Upper lobe of right lung (tissue), 1 donor: Measurements from ENCODE around the gene PCBD2. TPM values are rescaled to one million over a fixed set of nuclear protein-coding genes. Genes with fewer than 3 reads are reported as not detected.
"Not testable (repeated sequence)": the region's sequence is repeated elsewhere in the genome, so short reads cannot be mapped to it uniquely, and the experiment has no call there.

Experiments
- ATAC-seq: fragments of 200-7000 bp; cut with Tn5 transposase; one replicate; pipeline ENCODE4 v1.9.1; 2020; ENCODE audit warnings: mild to moderate bottlenecking, moderate library complexity
- DNase-seq: peaks from one replicate; pipeline ENCODE4 v3.0.0-alpha.2; 2020
- H3K27ac ChIP-seq: fragments of 200-600 bp; one replicate; pipeline ENCODE4 v1.8.0; 2022
- H3K27me3 ChIP-seq: fragments of 200-600 bp; one replicate; pipeline ENCODE4 v1.8.0; 2022; ENCODE audit warnings: mild to moderate bottlenecking
- H3K36me3 ChIP-seq: fragments of 200-600 bp; one replicate; pipeline ENCODE4 v1.8.0; 2022
- H3K4me1 ChIP-seq: fragments of 200-600 bp; one replicate; pipeline ENCODE4 v1.8.0; 2022
- H3K4me3 ChIP-seq: fragments of 200-600 bp; one replicate; pipeline ENCODE4 v1.8.0; 2022; ENCODE audit warnings: mild to moderate bottlenecking
- H3K9me3 ChIP-seq: fragments of 200-600 bp; one replicate; pipeline ENCODE4 v1.8.0; 2022
- intact Hi-C: fragments of 100-400 bp; cut with DNase I; formaldehyde crosslinking; loops from one replicate; pipeline ENCODE4 v1.11.0; 2022
- total RNA-seq: library from RNA; stranded (reverse); fragmentation: NEBNext Ultra II Directional; extraction: Animal tissue kit (Norgen Biotek cat#: 25700); gene quantifications from one replicate; pipeline ENCODE4 v1.2.1, GENCODE V29; 2021
- TF ChIP-seq, protein P1 (sequence below): fragments of 200-600 bp; IDR thresholded peaks from one replicate; pipeline ENCODE4 v1.8.0; 2022; ENCODE audit warnings: antibody characterized with exemption
- donor health status: DM: no; HTN: yes; CAD: no; lungs with severe emphysema.

Gene PCBD2
- total RNA-seq, 1 donor from 2014 or later: 11.2 TPM

DNA sequence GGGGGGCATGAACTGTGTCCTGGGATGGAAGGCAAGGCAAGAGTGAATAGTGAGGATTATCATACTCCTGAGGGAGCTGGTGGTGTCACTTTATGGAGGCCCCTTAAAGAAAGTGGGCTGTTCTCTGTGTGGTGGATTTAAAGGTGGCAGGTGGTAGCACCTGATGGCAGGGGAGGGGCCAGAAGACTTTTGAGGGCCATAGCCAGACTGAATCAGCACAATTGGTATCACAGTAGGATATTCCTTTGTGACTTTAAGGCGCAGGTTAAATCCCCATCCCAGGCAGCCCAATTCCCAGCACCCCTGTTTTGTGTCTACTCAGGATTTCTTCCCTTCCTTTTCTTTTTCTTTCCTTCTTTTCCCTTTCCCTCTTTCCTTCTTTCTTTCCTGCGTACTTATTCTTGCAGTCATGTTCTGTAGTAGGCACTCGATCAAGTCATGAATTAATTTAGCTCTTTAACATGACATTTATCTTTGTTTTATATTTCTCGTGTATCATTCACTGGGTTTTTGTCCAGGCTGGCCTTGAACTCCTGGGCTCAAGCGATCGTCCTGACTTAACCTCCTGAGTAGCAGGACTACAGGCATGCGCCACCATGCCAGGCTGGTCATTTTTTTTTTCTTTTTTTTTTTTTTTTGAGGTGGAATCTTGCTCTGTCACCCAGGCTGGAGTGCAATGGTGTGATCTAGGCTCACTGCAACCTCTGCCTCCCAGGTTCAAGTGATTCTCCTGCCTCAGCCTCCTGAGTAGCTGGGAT lies 11.0 kb upstream of the PCBD2 start:
- Histone ChIP-seq H3K4me3 (no peak overlapping the region), H3K36me3 (peaks cover 58% of the 10 kb centered on the region), H3K4me1 (no peaks in the 10 kb centered on the region), H3K27me3 (no peaks in the 10 kb centered on the region), H3K9me3 (no peaks in the 10 kb centered on the region), H3K27ac (no peak overlapping the region)
- no peak for DNase-seq
- TF ChIP-seq, protein P1, sequence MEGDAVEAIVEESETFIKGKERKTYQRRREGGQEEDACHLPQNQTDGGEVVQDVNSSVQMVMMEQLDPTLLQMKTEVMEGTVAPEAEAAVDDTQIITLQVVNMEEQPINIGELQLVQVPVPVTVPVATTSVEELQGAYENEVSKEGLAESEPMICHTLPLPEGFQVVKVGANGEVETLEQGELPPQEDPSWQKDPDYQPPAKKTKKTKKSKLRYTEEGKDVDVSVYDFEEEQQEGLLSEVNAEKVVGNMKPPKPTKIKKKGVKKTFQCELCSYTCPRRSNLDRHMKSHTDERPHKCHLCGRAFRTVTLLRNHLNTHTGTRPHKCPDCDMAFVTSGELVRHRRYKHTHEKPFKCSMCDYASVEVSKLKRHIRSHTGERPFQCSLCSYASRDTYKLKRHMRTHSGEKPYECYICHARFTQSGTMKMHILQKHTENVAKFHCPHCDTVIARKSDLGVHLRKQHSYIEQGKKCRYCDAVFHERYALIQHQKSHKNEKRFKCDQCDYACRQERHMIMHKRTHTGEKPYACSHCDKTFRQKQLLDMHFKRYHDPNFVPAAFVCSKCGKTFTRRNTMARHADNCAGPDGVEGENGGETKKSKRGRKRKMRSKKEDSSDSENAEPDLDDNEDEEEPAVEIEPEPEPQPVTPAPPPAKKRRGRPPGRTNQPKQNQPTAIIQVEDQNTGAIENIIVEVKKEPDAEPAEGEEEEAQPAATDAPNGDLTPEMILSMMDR: no peak
- no peak for ATAC-seq
- intact Hi-C loops: no loop called here

GRCh38 chr5:134902071-134902801 lies 2.7 kb upstream of the PCBD2 start:
- Histone ChIP-seq H3K4me3 (no peak overlapping the region), H3K9me3 (no peaks in the 10 kb centered on the region), H3K27ac (no peak overlapping the region), H3K27me3 (no peaks in the 10 kb centered on the region), H3K4me1 (peaks cover 6% of the 10 kb centered on the region), H3K36me3 (peaks cover 41% of the 10 kb centered on the region)
- intact Hi-C loops: no loop called here
- TF ChIP-seq, protein P1: no peak
- ATAC-seq: no peak
- no peak for DNase-seq

- Histone ChIP-seq H3K27me3 (no peaks in the 10 kb centered on the region), H3K27ac (peak overlapping the region; percentile 98), H3K4me3 (peak overlapping the region; percentile 78), H3K9me3 (no peaks in the 10 kb centered on the region), H3K4me1 (peaks cover 6% of the 10 kb centered on the region), H3K36me3 (peaks cover 14% of the 10 kb centered on the region)
- intact Hi-C loops: no loop called here
- TF ChIP-seq, protein P1: peak; percentile 81
- no peak for DNase-seq
- ATAC-seq: peak; percentile 7
Measured at GRCh38 chr5:134905246-134905996, 490 bp downstream of the PCBD2 start.

- Histone ChIP-seq H3K27me3 (no peaks in the 10 kb centered on the region), H3K4me1 (peaks cover 6% of the 10 kb centered on the region), H3K36me3 (peaks cover 6% of the 10 kb centered on the region), H3K27ac (no peak overlapping the region), H3K9me3 (no peaks in the 10 kb centered on the region), H3K4me3 (no peak overlapping the region)
- DNase-seq (no peak), ATAC-seq (no peak)
- TF ChIP-seq, protein P1: no peak
- intact Hi-C loops: no loop called here
Measured at GRCh38 chr5:134906811-134907210, 1.9 kb downstream of the PCBD2 start.

DNA sequence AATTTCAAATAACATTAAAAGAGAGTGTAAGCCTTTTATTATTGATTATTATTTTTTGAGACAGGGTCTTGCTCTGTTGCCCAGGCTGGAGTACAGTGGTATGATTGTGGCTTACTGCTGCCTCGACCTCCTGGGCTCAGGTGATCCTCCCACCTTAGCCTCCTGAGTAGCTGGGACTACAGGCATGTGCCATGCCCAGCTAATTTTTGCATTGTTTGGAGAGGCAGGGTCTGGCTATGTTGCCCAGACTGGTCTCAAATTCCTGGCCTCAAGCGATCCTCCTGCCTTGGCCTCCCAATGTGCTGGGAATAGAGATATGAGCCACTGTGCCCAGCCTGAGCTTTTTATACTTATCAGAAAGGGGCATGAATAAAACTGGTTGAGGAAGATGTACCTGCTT lies 5.8 kb downstream of the PCBD2 start:
- H3K9me3 ChIP-seq, H3K4me1 ChIP-seq, intact Hi-C loops, DNase-seq, H3K4me3 ChIP-seq, H3K27ac ChIP-seq, ATAC-seq, H3K27me3 ChIP-seq: not testable (repeated sequence)
- H3K36me3 ChIP-seq: peaks cover 37% of the 10 kb centered on the region
